GM06990 (cell line): Measurements from ENCODE around the gene TMEM19.
"Not testable (repeated sequence)": the region's sequence is repeated elsewhere in the genome, so short reads cannot be mapped to it uniquely, and the experiment has no call there.

Experiments
- DNase-seq: peaks from one replicate; pipeline ENCODE4 v3.0.0-alpha.2; 2011; ENCODE audit not compliant: insufficient read length; ENCODE audit errors: extremely low read depth
- H3K27me3 ChIP-seq: replicated peaks from 2 replicates; pipeline ENCODE4 v1.6.0; 2011; ENCODE audit warnings: low read length; ENCODE audit not compliant: control insufficient read depth, insufficient read depth
- H3K36me3 ChIP-seq: 2 replicates; pipeline ENCODE4 v1.5.1; 2011; ENCODE audit warnings: low read length; ENCODE audit not compliant: control insufficient read depth, insufficient read depth
- H3K4me3 ChIP-seq: replicated peaks from 2 replicates; pipeline ENCODE4 v1.5.1; 2011; ENCODE audit warnings: low read depth, mild to moderate bottlenecking, control low read depth, low read length
- TF ChIP-seq, protein P1 (sequence below): IDR thresholded peaks from 2 replicates; pipeline ENCODE4 v1.5.1; 2011; ENCODE audit warnings: low read length, control low read depth, mild to moderate bottlenecking, inconsistent platforms; ENCODE audit not compliant: insufficient read depth, poor library complexity, severe bottlenecking

The TMEM19 gene

DNA sequence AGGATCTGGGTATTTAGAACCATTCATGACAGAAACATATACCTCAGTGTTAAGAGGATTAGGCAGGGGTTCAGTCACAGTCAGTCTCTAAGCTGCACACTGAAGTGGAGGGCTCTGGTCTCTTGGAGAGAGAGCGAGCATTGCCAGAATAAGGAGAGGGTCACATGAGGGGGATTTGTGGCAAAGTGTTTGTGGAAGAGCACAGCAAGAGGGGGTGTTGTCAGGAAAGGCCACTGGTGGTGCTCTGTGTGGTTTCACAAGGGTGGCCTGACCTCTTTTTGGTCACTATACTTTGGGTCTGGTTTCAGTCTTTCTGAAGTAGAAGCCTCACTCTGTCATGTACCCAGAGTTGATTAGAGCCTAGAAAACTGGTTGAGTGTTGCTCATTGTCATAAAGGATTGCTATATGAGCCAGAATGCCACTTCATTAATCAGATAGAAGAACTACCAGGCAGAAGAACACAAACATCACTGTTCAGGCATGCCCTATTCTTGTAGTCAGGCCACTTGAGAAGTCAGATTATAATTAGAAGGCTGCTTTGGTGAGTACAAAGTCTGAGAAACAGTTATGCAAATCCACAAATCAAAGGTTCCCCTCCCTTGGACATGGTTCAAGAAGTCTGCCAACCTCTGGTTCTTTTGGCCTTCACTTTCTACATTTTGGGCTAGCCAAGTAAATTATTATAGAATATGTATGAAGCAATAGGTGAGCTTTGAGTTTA, 8.4 kb downstream of the TMEM19 start:
- Histone ChIP-seq H3K27me3 (no peaks in the 10 kb centered on the region), H3K36me3 (peaks cover 3% of the 10 kb centered on the region; the same call in 1 of the 2 replicates), H3K4me3 (peak overlapping the region; percentile 32)
- DNase-seq: peak; percentile 37
- TF ChIP-seq, protein P1, sequence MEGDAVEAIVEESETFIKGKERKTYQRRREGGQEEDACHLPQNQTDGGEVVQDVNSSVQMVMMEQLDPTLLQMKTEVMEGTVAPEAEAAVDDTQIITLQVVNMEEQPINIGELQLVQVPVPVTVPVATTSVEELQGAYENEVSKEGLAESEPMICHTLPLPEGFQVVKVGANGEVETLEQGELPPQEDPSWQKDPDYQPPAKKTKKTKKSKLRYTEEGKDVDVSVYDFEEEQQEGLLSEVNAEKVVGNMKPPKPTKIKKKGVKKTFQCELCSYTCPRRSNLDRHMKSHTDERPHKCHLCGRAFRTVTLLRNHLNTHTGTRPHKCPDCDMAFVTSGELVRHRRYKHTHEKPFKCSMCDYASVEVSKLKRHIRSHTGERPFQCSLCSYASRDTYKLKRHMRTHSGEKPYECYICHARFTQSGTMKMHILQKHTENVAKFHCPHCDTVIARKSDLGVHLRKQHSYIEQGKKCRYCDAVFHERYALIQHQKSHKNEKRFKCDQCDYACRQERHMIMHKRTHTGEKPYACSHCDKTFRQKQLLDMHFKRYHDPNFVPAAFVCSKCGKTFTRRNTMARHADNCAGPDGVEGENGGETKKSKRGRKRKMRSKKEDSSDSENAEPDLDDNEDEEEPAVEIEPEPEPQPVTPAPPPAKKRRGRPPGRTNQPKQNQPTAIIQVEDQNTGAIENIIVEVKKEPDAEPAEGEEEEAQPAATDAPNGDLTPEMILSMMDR: no peak

DNA sequence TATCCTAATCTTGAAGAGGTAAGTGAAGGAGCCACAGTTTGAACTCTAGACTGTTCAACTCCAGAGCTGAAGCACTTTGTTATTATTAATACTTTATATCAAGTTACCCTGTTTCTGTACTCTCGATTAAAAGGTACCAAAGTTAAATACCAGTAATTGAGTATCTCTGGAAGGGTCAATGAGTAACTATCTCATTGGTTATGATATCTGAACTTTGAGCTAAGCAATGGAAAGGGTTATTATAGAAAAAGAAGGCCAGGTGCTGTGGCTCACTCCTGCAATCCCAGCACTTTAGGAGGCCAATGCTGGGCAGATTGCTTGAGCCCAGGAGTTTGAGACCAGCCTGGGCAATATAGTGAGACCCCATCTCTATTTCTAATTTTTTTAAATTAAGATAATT, 9.9 kb downstream of the TMEM19 start:
- no peak for DNase-seq
- no peaks in the 10 kb centered on the region for H3K27me3 ChIP-seq
- H3K4me3 ChIP-seq: no peak overlapping the region
- TF ChIP-seq, protein P1: no peak
- peaks cover 8% of the 10 kb centered on the region for H3K36me3 ChIP-seq

DNA sequence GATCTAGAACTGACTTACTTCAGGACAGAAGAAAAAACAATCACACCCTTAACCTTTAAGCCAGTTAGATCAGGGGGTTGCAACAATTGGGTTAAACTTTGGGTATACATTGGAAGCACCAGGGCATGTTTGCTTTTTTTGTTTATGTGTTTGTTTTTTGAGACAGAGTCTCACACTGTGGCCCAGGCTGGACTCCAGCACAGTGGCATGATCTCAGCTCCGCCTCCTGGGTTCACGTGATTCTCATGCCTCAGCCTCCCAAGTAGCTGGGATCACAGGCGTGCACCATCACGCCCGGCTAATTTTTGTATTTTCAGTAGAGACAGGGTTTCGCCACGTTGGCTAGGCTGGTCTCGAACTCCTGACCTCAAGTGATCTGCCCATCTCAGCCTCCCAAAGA, 16.3 kb downstream of the TMEM19 start:
- not testable (repeated sequence) for H3K27me3 ChIP-seq, DNase-seq, H3K4me3 ChIP-seq, H3K36me3 ChIP-seq

DNA sequence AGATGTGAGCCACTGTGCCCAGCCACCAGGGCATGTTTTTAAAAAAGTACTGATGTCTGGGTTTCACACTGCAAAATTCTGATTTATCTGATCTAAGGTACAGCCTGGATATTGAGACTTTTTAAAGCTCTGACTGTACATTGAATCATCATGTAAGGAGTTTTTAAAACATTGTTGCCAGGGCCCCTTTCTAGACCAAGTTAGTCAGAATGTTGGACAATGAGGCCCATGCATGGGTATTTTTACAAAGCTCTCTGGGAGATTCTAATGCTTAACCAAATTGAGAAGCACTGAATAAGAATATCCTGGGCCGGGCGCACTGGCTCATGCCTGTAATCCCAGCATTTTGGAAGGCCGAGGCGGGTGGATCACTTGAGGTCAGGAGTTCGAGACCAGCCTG, 16.7 kb downstream of the TMEM19 start:
- DNase-seq: no peak
- H3K36me3 ChIP-seq: peaks cover 8% of the 10 kb centered on the region
- TF ChIP-seq, protein P1: no peak
- no peak overlapping the region for H3K4me3 ChIP-seq
- H3K27me3 ChIP-seq: no peaks in the 10 kb centered on the region

DNA sequence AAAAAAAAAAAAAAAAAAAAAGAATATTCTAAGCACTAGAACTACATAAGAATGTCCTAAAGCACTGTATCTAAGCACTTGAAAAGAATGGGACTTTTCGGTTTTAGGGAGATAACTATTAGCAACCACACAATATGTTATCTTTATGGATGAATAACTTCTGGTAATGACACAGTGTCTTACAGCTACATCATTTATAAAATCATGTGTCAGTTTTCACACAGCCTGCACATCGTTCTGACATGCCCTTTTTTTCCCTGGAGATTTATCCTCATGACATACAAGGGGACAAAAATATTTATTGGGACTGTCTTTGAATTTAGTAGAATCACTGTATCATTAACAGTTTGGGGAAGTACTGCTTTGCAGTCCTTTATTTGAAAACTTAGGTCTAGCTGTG, 17.3 kb downstream of the TMEM19 start:
- Histone ChIP-seq H3K27me3 (no peaks in the 10 kb centered on the region), H3K4me3 (no peak overlapping the region), H3K36me3 (peaks cover 8% of the 10 kb centered on the region)
- TF ChIP-seq, protein P1: no peak
- DNase-seq: no peak

DNA sequence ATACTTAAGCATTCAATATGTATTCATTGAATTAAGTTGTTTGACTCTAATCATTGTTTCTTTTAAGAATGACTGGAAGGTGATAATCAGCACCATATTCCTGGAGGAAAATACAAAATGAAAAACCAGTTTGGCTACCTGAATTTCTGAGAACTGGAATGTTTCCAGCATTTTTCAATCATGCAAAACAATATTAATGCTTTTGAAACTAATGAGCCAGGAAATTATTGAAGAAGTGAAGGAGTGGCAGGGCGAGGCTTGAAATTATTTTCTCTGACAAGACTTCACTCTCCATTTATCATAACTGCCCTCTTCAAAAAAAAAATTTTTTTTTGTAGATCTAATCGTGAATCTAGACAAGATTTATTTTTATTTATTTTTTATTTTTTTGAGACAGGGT, 19.0 kb downstream of the TMEM19 start:
- DNase-seq: no peak
- peaks cover 6% of the 10 kb centered on the region for H3K36me3 ChIP-seq
- no peaks in the 10 kb centered on the region for H3K27me3 ChIP-seq
- no peak overlapping the region for H3K4me3 ChIP-seq
- TF ChIP-seq, protein P1: no peak
